Measurements from ENCODE around the gene COPZ2.
"Not testable (repeated sequence)": the region's sequence is repeated elsewhere in the genome, so short reads cannot be mapped to it uniquely, and the experiment has no call there.

COPZ2 gene

DNA sequence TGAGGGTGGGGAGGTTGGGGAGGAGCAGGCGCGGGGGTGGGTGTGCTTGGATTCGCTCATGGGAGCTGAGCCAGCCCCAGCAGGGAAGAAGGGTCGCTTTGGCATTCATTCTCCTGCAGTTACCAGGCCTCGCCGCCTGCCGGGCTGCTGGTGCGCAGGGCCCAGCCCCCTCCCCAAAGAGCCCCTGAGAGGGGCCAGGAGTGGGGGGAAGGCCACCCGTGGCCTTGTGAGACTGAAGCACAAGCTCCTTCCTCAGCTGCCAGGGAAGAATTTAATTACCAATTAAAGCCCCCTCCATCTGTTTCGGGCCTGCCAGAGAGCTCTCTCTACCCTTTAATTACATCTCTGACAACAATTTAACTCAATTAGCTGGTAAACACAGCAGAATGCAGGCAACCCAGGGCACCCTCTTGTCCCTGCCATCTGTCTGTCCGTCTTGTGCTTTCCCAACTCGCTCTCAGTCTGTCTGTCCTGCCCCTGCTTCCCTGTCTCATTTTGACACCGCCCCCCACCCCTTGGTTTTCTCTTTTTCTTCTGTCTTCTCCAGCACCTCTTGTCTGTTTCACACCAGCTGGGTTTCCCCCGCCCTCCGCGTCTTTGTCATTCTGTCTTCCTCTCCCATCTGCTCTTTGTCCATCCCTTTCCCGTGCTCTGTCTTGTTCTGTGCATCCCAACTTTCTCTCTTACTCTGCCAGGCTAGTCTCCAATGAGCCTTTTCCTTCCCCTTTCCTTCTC is 34.0 kb downstream of the COPZ2 start:
- DNase-seq: peak; percentile 70 to 84 (median 76)

DNA sequence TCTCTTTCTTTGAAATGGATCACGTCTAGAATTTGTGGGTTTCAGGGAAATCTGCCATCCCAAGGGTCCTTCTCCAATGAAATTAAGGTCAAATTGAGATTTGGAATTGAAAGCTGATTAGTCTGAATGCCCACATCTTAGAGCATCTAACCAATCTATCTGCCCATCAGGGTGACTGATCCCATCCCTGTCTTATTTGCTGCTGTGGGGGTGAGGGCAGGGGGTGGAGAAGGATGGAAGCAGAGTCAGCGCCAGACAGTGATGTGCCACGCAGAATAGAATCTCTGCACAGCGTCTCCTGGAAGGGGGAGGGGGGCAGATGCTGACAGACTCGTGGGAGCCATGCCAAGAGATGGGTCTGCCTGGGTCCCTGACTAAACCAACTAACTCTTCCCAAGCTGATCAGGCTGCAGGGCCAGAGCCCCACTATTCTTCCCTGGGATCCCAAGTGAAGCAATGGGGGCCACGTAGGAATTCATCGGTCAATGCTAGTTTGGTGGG is 34.6 kb downstream of the COPZ2 start:
- no peak for DNase-seq

DNA sequence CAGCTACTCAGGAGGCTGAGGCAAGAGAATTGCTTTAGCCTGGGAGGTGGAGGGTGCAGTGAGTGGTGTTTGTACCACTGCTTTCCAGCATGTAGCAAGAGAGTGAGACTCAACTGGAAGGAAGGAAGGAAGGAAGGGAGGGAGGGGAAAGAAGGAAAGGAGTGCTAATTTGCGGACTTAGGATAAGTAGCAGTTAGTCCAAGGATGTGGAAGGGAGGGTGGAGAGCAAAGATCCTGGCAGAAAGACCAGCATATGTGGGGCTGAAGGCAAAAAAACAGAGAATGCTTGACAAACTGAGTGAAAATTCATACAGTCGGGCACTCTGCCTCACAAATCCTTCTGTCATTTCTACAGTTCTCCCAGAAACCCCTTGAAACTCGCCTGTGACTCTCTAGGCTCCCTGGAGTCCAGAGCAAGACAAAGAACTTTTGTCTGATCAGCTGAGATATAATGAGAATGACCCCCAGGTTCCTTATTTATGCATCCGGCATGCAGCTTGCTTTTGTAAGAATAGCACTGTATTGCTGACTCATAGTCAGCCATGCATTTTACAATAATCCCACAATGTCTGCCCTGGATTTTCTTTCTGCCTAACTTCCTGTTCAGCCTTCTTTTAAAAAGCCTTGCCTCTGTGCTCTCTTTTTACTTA is 35.2 kb downstream of the COPZ2 start:
- peak; percentile 84 to 96 (median 93) for DNase-seq

DNA sequence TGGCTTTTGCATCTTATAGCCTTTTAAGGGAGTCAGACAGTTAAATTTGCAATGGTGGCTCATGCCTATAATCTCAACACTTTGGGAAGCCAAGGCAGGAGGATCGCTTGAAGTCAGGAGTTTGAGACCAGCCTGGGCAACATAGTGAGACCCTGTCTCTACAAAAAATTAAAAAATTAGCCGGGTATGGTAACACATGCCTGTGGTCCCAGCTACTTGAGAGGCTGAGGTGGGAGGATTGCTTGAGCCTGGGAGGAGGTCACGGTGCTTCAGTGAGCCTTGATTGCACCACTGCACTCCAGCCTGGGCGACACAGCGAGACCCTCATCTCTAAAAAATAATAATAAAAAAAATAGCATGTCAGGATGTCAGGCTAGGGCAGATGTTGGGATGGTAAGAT is 35.9 kb downstream of the COPZ2 start:
- not testable (repeated sequence) for DNase-seq

DNA sequence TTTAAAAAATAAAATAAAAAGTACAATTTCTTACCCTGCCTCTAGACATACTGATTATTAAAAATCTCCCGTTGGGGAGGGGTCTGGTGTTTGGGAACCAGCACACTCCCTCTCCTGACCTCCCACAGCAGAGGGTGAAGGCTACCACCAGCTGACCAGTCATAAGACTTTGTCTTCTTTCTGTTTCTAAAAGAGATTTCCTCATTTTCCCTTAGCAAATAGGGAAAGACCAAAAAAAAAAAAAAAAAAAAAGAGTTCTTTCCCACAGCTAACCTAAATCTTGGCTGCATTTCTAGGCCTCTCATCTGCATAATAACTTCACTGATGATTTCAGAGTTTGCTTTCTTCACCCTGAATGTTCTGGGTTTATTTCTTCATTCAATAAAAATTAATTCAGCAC is 36.4 kb downstream of the COPZ2 start:
- peak; percentile 81 to 91 (median 86) for DNase-seq

DNA sequence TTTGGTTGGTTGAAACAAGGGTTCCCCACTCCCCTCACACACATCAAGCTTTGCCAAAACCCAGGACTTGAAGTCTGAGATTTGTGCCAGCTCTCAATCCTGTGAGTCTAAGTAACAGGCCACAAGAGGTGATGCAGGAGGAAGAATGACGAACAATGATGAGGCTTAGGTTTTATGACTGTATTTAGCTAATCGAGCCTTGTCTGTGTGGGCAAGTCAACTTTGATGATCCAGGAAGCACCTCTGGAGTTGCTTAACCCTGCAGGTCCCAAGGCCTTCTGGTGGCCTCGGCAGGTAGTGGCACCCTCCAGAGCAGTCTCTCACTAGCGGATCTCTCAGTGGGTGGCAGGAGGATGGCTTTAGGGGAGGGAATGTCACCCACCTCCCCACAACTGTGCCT is 38.0 kb downstream of the COPZ2 start:
- peak; percentile 51 to 83 (median 77) for DNase-seq

DNA sequence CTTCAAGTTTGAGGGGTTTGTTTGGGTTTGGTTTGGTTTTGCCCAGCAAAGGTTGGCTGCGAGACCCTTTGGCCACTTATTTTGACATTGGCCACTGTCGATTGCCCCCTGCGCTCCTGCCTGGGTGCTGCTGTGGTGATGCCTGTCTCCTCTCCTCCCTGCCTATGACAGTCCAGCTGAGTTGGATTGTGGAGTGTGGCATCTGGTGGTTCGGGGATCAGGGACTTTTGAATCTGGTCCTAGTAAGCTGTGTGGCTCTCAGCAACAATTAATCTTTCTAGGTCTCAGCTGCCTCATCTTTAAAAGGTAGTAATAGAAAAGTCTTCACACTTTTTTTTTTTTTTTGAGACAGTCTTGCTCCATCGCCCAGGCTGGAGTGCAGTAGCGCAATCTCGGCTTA is 39.6 kb downstream of the COPZ2 start:
- no peak for DNase-seq

DNA sequence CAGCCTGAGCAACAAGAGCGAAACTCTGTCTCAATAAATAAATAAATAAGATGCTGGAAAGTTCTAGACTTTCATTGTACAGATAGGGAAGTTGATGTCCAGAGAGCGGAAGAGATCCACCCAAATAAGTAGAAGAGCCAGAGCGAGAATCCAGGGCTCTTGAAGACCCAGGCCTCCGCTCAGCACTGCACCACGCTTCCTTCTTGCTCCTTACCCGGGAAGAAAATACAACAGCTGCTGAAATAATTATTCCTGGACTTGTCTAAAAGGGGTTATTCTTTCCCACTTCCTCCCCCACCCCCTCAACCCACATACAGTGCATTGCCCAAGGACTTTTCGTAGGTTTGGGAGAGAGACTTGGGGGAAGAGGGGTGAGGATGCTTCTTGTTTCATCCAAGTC is 40.0 kb downstream of the COPZ2 start:
- DNase-seq: peak; percentile 45 to 61 (median 50)

DNA sequence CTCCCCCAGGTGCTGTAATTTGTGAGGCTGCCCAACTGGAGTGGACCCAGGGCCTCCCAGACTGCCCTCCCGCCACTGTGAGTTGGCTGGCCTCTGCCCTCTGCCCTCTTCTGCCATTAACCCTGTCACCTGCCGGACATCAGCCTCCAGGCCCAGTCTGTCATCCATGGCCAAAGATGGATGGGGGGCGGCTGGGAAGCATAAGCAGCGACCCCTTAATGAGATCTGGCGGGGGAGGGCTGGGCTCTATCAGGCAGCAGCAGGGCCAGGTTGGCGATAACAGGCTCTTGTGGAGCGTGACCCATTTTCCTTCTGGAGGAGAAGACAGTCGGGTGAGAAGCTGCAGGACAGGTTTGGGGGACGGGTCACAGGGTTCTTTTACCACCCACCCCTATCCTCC is 41.4 kb downstream of the COPZ2 start:
- DNase-seq: no peak

DNA sequence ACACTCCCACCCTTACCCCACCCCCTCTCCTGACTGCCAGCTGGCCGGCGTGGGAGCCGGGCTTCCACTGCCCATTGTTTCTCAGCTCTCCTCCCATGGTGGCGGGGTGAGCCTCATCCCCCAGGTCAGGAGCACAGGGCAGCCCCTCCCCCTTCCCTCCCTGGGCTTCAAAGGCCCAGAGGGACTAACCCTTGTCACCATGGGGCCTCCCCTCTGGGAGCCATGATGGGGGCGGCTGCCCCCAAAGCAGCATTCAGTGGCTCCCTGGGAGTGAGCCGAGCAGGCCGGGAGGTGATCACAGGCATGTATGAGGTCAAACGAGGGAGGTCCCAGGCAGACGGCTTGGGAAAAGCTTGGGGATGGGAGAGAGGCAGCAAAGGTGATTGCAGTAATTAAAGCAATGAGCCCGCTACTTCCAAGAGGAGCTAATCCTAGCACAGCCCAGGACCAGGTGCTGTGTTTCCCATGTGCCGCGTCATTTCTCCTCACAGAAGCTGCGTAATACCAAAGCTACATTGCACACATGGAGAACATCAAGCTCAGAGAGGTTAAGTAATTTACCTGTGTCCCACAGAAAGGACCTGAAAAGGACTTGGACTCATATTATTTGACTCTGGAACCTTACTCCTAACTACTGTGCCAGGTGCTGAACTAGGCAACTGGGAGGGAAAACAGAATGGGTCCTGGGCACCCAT is 42.2 kb downstream of the COPZ2 start:
- DNase-seq: no peak

DNA sequence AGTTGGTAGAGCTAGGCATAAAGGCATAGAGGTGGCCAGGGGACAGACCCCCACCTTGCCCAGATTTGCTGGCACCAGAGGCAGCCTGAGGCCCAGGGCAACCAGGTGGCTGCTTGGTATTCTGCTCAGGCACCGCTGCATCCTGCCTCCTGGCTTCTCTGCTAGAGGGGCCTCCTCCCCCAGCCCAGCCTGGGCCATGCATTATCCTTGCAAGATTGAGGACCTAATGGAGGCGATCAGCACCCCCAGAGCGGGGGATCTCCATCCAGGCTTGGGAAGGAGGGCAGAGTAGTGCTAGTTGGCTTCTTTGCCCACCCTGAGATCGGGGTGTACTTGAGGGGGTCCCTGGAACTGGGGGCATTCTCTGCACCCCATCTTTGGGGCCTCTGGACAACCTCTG is 42.9 kb downstream of the COPZ2 start:
- no peak for DNase-seq

DNA sequence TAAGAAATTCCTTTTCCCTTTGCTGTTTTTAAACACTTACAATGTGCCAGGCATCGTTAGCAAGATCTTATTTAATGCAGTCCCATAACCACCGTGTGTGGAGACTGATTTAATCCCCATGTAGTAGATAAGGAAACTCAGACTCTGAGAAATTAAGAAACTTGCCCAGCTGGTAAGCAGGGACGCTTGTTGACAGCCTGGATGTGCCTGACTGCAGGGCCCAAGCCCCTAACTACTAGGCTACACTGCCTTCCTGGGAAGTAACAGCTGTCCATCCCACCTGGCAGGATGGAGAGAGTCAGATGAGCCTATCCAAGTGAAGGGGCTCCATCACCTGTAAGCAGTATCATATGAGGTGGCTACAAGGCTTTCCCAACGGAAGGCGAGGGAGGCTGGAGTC is 43.6 kb downstream of the COPZ2 start:
- DNase-seq: no peak

DNA sequence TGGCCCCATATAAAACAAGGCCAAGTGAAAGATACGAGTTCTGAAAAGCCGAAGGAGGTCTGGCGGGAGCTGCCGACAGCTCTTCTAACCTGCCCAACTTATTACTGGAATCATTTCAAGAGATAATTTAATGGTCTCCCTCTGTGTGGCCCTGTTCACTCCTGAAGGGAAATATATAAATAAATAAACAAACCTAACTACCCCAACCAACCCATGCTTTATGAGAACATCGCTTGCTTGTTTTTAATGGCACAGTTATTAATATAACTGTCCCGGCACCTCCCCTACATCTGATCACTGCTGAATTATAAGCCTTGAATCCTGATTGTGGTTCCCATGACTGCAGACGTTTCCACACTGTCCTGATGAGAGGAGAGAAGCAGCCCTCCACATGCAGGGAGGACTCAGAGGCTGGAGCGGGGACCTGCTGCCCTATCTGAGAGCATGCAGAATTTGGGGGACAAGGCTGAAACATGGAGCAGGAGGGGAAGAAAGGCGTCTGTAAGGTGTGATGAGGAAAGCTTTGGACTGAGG is 44.5 kb downstream of the COPZ2 start:
- DNase-seq: no peak

DNA sequence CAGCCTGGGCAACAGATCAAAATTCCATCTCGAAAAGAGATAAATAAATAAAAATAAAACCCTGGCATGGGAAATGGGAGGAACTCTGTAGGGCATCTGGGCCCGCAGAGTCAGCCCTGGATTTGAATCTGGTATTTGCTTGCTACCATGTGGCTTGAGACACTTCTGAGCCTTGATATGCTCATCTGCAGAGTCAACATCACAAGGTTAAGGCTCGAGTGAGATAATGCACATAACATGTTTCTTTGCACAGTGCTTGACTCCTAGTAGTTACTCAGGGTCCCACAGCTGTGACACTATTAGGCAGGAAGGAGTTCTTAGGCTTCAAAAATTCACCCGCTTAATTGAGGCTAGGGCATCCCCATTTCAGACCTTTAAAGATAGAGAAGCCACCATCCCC is 45.4 kb downstream of the COPZ2 start:
- peak in 1 of 3 donors; percentile 38 for DNase-seq

DNA sequence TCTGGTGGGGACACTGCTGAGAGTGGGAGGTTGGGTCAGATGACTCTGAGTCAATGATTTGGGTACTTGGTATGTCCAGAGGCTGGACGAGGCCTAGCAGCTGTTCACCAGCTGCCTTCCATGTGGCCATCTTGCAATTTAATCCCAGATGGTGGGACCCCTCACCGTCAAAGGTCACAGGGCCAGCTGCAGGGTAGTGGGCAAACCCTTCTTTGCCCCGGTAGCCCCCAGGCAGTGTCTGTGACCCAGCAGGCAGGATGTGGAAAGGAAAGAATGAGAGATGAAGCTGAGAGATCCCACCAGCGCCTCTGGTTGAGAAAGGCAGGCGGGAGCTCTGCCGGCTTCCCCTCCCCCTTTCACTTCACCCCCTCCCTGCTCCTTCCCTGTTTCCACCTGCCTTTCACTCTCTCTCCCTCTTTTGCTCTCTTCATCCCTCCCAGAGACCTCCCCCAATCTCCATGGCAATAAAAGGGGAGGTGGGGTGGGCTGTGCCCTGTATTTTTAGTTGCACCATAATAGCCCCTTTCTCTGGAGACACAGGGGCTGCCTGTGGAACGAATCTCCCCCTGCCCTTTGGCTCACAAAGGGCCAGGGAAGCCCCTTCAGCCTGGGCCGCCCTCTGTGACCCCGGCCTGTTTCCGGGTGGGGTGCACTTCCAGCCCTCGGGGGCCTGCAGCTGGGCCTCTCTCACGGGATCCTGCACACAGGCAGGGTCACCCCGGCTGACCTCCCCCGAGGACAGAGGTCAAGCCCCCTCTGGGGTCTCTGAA is 46.5 kb downstream of the COPZ2 start:
- DNase-seq: peak in 1 of 3 donors; percentile 42

DNA sequence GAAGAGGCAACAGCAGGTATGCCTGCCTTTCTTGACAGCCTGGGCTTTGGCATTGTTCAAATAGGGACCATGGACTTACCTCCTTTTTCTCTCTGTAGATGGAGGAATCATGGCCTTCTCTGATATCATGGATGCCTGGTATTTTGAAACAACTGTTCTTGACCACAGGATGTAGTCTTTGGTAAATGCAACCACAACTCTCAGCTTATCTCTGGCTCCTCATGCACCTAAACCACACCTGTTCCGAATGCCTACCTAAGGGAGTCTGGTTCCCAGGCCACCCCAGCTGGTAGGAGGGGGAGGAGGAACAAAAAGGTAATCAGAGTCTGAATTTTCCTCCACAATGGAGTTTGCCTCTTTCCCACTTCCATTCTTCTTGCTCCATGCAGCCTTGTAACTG is 47.9 kb downstream of the COPZ2 start:
- no peak for DNase-seq

DNA sequence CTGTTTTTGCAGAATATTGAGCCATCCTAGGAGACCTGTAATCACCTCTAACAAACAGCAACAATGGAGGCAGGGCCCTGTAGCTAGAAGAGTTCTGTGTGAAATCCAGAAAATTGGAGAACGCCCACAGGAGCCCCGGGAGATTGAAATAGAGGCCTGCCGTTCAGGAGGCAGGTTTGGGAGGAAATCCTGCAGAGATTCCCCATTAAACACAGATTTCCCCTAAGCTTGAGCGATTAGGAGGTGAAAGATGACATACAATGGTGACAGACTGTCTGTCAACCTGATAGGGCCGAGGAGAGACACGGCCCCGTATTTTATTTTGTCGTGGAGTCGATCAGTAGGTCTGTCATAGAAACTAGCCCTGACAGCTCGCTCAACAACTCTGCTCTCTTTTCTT is 48.4 kb downstream of the COPZ2 start:
- no peak for DNase-seq

DNA sequence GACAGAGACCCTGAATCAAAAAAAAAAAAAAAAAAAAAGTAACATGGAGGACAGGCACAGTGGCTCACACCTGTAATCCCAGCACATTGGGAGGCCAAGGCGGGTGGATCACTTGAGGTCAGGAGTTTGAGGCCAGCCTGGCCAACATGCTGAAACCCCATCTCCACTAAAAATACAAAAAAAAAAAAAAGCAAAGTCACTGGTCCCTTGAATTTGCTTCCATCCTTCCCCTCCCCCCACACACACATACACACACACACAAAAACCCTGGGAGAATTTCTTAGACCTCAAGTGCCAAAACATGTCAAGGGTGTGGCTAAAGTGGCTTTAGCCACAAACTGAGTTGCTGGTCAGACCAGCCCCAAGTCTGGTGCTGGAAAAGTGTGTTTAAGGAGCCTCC is 49.2 kb downstream of the COPZ2 start:
- DNase-seq: not testable (repeated sequence)

DNA sequence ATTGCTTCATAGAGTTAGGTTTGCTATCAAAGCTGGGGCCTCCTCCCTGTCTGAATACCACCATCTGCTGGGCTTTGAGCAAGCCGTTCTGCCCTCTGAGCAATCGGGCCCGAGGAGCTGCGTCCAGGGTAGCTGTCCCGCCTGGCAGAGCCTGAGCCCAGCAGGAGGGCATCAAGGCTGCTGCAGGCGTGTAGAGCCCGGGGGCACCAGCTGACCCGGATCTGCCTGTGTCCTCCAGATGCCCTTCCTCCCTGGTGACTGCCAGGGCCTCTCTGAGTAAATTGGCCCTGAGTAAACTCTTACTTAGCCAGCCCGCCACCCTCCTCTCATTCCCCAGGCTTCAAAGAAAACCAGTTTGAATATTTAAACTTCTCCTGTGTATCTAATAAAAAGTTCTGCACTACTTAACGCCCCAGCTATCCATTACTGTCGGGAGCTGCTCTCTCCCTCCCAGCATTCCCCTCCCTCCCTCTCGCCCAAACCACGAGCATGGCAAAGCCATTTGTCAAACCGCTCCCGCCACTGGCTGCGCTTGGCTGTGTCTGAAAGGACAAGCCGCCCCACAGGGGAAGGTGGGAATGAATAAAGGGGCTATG is 50.3 kb downstream of the COPZ2 start:
- no peak for DNase-seq

DNA sequence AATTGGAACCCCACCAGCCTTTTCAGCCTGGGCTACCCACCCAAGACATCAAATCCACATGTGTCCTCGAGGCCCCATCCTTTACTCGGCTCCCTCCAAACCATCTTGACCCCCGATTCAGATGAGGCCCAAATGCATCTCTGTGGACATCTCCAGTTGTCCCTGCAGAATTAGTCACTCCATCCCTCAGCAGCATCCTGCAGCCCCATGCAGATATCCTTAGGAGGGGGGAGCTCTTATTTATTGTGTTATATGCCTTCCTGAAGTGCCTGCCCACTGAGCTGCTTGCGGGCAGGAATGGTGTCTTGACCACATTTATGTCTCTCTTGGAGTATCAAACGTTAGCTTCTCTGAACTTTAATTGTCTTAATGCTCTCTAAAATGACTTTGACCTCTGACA is 51.1 kb downstream of the COPZ2 start:
- no peak for DNase-seq

DNA sequence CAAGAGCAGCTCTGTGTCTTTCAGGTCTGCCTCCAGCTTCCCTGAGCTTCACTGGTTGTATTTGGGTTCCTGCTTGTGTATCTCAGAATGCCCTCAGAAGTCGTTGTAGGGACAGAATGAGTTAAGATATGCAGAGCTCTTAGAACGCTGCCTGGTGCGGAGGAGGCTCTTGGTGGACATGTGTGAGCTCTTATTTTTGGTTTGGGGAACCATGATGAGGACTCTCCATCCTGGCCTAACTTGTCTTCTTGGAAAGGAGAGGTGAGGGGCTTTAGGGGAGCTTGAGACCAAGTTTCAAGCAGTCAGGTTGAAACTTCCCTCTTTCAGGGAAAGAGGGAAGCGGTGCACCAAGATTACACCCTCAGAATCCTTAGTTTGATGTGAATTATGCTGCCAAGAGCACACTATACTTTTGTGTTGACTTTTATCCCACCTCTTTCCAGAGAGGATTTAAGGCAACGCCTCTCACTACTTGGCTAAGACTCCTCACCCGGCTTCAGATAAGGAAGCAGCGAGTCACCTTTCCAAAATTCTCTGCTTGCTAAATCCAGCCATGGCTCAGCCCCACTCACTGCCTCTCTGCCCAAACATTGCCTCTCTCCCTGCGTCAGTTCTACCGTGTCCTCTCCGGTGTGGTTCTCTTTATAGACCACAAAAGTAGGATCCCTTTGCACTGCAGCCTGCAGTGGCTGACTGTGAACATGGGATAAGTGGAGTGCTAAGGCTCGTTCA is 53.9 kb downstream of the COPZ2 start:
- DNase-seq: peak; percentile 64 to 72 (median 66)
